Neural progenitor cell (in vitro differentiated cells): ENCODE results near the gene PSENEN.

Experiments
- EZH2 ChIP-seq: fragments of 200-600 bp; sonication (generic); IDR thresholded peaks from 2 replicates; pipeline ENCODE4 v1.6.1; 2017; ENCODE audit warnings: antibody characterized with exemption, mild to moderate bottlenecking, moderate library complexity
- TF ChIP-seq, protein P1 (sequence below): fragments of 200-600 bp; sonication (generic); IDR thresholded peaks from 2 replicates; pipeline ENCODE4 v1.5.1; 2017; ENCODE audit warnings: antibody characterized with exemption, mild to moderate bottlenecking

DNA sequence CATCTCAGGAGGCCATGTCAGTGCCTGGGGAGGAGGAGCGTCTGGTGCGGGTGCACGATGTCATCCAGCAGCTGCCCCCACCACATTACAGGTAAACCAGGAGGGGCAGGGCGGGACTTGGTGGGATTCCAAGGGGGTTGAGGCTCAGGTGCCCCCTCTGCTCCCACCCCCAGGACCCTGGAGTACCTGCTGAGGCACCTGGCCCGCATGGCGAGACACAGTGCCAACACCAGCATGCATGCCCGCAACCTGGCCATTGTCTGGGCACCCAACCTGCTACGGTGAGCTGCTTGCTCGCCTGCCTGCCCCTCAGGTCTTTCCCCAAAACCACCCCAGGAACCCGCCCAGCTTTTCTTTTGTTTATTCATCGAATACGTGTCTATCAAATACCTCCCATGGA lies 37.1 kb downstream of the PSENEN start:
- TF ChIP-seq, protein P1, sequence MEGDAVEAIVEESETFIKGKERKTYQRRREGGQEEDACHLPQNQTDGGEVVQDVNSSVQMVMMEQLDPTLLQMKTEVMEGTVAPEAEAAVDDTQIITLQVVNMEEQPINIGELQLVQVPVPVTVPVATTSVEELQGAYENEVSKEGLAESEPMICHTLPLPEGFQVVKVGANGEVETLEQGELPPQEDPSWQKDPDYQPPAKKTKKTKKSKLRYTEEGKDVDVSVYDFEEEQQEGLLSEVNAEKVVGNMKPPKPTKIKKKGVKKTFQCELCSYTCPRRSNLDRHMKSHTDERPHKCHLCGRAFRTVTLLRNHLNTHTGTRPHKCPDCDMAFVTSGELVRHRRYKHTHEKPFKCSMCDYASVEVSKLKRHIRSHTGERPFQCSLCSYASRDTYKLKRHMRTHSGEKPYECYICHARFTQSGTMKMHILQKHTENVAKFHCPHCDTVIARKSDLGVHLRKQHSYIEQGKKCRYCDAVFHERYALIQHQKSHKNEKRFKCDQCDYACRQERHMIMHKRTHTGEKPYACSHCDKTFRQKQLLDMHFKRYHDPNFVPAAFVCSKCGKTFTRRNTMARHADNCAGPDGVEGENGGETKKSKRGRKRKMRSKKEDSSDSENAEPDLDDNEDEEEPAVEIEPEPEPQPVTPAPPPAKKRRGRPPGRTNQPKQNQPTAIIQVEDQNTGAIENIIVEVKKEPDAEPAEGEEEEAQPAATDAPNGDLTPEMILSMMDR, result no peak
- no peak for TF ChIP-seq EZH2
